ENCODE results near the gene CCDC97. TPM values are rescaled to one million over a fixed set of nuclear protein-coding genes. Genes with fewer than 3 reads are reported as not detected.

Gene CCDC97
- total RNA-seq, 4 donors from 2014 or later = 10.1 to 22.4 (median 15.4) TPM

- DNase-seq = no peak
- intact Hi-C loops (cut with DNase I; ENCODE audit: low total_unique reads) (no loop called here), in situ Hi-C loops (cut with MboI; ENCODE audit: low pct_ligation_motif_present in 1 of 4, low pct_unique_long_range_greater_than_20kb in 1 of 4, low sequenced_read_pairs in 3 of 4) (no loop called here)
- TF ChIP-seq POLR2A (IDR thresholded peaks at IDR 0.05) (no peak), POLR2AphosphoS5 (IDR thresholded peaks at IDR 0.05) (no peak), EP300 (IDR thresholded peaks at IDR 0.05; ENCODE audit: low read depth) (no peak), CTCF (IDR thresholded peaks at IDR 0.05) (no peak)
- WGBS, 2 donors (ENCODE audit: low coverage in 1 of 2) = 90 to 100% methylated on average over 1 to 4 of the region's 4 CpGs
- no peaks in the 10 kb centered on the region for H3K9me3 ChIP-seq
- H3K4me1 ChIP-seq = peaks cover 20 to 42% (median 26%) of the 10 kb centered on the region in 4 donors
- peaks cover 7% of the 10 kb centered on the region for H3K27me3 ChIP-seq
- H3K27ac ChIP-seq = no peak overlapping the region
- H3K4me3 ChIP-seq = no peak overlapping the region
- peaks cover 0 to 23% (median 6%) of the 10 kb centered on the region in 4 donors for H3K36me3 ChIP-seq
Observed at GRCh38 chr19:41320568-41320967, 10.6 kb downstream of the CCDC97 start.

- peaks cover 0 to 18% (median 6%) of the 10 kb centered on the region in 4 donors for H3K36me3 ChIP-seq
- no peak overlapping the region for H3K4me3 ChIP-seq
- peak overlapping the region; percentile 78 to 89 (median 83) for H3K27ac ChIP-seq
- peaks cover 12% of the 10 kb centered on the region for H3K27me3 ChIP-seq
- DNase-seq = no peak
- in situ Hi-C loops (cut with MboI; ENCODE audit: low pct_ligation_motif_present in 1 of 4, low pct_unique_long_range_greater_than_20kb in 1 of 4, low sequenced_read_pairs in 3 of 4) (no loop called here), intact Hi-C loops (cut with DNase I; ENCODE audit: low total_unique reads) (no loop called here)
- TF ChIP-seq POLR2AphosphoS5 (IDR thresholded peaks at IDR 0.05) (no peak), CTCF (IDR thresholded peaks at IDR 0.05) (no peak), EP300 (IDR thresholded peaks at IDR 0.05; ENCODE audit: low read depth) (no peak), POLR2A (IDR thresholded peaks at IDR 0.05) (no peak)
- no peaks in the 10 kb centered on the region for H3K9me3 ChIP-seq
- peaks cover 26 to 48% (median 33%) of the 10 kb centered on the region in 4 donors for H3K4me1 ChIP-seq
- WGBS, 2 donors (ENCODE audit: low coverage in 1 of 2) = 80% methylated on average over 7 of the region's 7 CpGs; no CpG with 5 or more reads in 1 of the 2 donors
Observed at GRCh38 chr19:41321204-41321599, 11.2 kb downstream of the CCDC97 start.

- H3K9me3 ChIP-seq = no peaks in the 10 kb centered on the region
- intact Hi-C loops (cut with DNase I; ENCODE audit: low total_unique reads) (no loop called here), in situ Hi-C loops (cut with MboI; ENCODE audit: low pct_ligation_motif_present in 1 of 4, low pct_unique_long_range_greater_than_20kb in 1 of 4, low sequenced_read_pairs in 3 of 4) (no loop called here)
- peak; percentile 41 for DNase-seq
- WGBS, 2 donors (ENCODE audit: low coverage in 1 of 2) = 60 to 80% methylated on average over 1 to 10 of the region's 10 CpGs
- H3K4me3 ChIP-seq = no peak overlapping the region
- TF ChIP-seq POLR2AphosphoS5 (IDR thresholded peaks at IDR 0.05) = no peak
- TF ChIP-seq CTCF (IDR thresholded peaks at IDR 0.05) = peak; percentile 37 to 55 (median 49)
- peak overlapping the region; percentile 78 to 89 (median 83) for H3K27ac ChIP-seq
- H3K4me1 ChIP-seq = peaks cover 29 to 54% (median 37%) of the 10 kb centered on the region in 4 donors
- peaks cover 18% of the 10 kb centered on the region for H3K27me3 ChIP-seq
- H3K36me3 ChIP-seq = peaks cover 0 to 12% (median 4%) of the 10 kb centered on the region in 4 donors
Observed at GRCh38 chr19:41321600-41322270, 11.8 kb downstream of the CCDC97 start.

- WGBS, 2 donors (ENCODE audit: low coverage in 1 of 2) = 96% methylated on average over 11 of the region's 11 CpGs; no CpG with 5 or more reads in 1 of the 2 donors
- Histone ChIP-seq H3K27ac (peak overlapping the region; percentile 78 to 89 (median 83)), H3K9me3 (no peaks in the 10 kb centered on the region), H3K36me3 (peaks cover 0 to 6% (median under 1%) of the 10 kb centered on the region in 4 donors), H3K4me1 (peaks cover 31 to 61% (median 42%) of the 10 kb centered on the region in 4 donors), H3K27me3 (peaks cover 20% of the 10 kb centered on the region), H3K4me3 (no peak overlapping the region)
- in situ Hi-C loops (cut with MboI; ENCODE audit: low pct_ligation_motif_present in 1 of 4, low pct_unique_long_range_greater_than_20kb in 1 of 4, low sequenced_read_pairs in 3 of 4) = no loop called here
- no peak for DNase-seq
- TF ChIP-seq POLR2AphosphoS5 (IDR thresholded peaks at IDR 0.05) (no peak), EP300 (IDR thresholded peaks at IDR 0.05; ENCODE audit: low read depth) (no peak), CTCF (IDR thresholded peaks at IDR 0.05) (no peak), POLR2A (IDR thresholded peaks at IDR 0.05) (no peak)
- intact Hi-C loops (cut with DNase I; ENCODE audit: low total_unique reads) = no loop called here
Observed at GRCh38 chr19:41322451-41322850, 12.5 kb downstream of the CCDC97 start.
